PFSK-1 (cell line): ENCODE data around the gene LSS.

ENCODE experiments used
- FOXP2 ChIP-seq: optimal IDR thresholded peaks from 2 replicates; pipeline ENCODE3; 2011; ENCODE audit warnings: borderline replicate concordance, control low read depth, inconsistent platforms; ENCODE audit not compliant: insufficient read depth; ENCODE audit errors: extremely low read length, extremely low read depth
- POLR2AphosphoS5 ChIP-seq: IDR thresholded peaks from 2 replicates; pipeline ENCODE4 v1.6.1; 2012; ENCODE audit warnings: low read depth, mild to moderate bottlenecking, control low read depth, low read length, moderate library complexity
- SIN3A ChIP-seq: IDR thresholded peaks from 2 replicates; pipeline ENCODE4 v1.6.1; 2012; ENCODE audit warnings: mild to moderate bottlenecking, low read length, moderate library complexity, borderline replicate concordance; ENCODE audit not compliant: insufficient read depth
- TAF1 ChIP-seq: IDR thresholded peaks from 2 replicates; pipeline ENCODE4 v1.6.1; 2012; ENCODE audit warnings: low read length, control low read depth, borderline replicate concordance; ENCODE audit not compliant: insufficient read depth
- TF ChIP-seq, protein P1 (sequence below), 2 experiments: IDR thresholded peaks; 2 replicates each; pipeline versions ENCODE4 v1.6.1 to v1.8.0; 2011 to 2012; ENCODE audit warnings: low read depth in 2 of 2, low read length in 2 of 2, control low read depth in 1 of 2, inconsistent platforms in 1 of 2, mild to moderate bottlenecking in 1 of 2, moderate library complexity in 1 of 2; ENCODE audit not compliant: insufficient read depth in 1 of 2

GRCh38 chr21:46168659-46169386 is 59.8 kb downstream of the LSS start:
- no peak for TF ChIP-seq POLR2AphosphoS5
- no peak for TF ChIP-seq TAF1
- no peak for TF ChIP-seq SIN3A
- TF ChIP-seq, protein P1, sequence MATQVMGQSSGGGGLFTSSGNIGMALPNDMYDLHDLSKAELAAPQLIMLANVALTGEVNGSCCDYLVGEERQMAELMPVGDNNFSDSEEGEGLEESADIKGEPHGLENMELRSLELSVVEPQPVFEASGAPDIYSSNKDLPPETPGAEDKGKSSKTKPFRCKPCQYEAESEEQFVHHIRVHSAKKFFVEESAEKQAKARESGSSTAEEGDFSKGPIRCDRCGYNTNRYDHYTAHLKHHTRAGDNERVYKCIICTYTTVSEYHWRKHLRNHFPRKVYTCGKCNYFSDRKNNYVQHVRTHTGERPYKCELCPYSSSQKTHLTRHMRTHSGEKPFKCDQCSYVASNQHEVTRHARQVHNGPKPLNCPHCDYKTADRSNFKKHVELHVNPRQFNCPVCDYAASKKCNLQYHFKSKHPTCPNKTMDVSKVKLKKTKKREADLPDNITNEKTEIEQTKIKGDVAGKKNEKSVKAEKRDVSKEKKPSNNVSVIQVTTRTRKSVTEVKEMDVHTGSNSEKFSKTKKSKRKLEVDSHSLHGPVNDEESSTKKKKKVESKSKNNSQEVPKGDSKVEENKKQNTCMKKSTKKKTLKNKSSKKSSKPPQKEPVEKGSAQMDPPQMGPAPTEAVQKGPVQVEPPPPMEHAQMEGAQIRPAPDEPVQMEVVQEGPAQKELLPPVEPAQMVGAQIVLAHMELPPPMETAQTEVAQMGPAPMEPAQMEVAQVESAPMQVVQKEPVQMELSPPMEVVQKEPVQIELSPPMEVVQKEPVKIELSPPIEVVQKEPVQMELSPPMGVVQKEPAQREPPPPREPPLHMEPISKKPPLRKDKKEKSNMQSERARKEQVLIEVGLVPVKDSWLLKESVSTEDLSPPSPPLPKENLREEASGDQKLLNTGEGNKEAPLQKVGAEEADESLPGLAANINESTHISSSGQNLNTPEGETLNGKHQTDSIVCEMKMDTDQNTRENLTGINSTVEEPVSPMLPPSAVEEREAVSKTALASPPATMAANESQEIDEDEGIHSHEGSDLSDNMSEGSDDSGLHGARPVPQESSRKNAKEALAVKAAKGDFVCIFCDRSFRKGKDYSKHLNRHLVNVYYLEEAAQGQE (IDR thresholded peaks at IDR 0.05; ENCODE audit: insufficient read depth in 1 of 2, low read depth in 2 of 2, low read length in 2 of 2) = no peak
- TF ChIP-seq FOXP2 = no peak
